ENCODE measurements around the gene PTPN23. TPM values are rescaled to one million over a fixed set of nuclear protein-coding genes. Genes with fewer than 3 reads are reported as not detected.

Gene PTPN23
- total RNA-seq, 4 donors from 2014 or later, result 26.9 to 199 (median 55.1) TPM

DNA sequence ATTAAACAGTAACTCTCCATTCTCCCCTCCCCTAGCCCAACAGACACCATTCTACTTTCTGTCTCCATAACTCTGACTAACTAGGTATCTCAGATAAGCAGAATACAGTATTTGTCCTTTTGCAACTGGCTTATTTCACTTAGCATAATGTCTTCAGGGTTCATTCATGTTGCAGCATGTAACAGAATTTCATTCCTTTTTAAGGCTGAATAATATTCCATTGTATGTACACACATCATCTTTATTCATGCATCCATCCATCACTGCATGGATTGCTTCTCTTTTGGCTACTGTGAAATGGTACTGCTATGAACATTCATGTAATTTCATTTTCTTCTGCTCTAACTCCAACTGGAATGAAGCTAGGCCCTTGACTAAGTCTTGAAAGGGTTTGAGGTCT, 2.0 kb upstream of the PTPN23 start:
- no peak for DNase-seq
- Histone ChIP-seq H3K4me3 (no peak overlapping the region), H3K36me3 (no peaks in the 10 kb centered on the region), H3K27me3 (no peaks in the 10 kb centered on the region), H3K9me3 (no peaks in the 10 kb centered on the region), H3K27ac (peak overlapping the region in 1 of 4 donors; percentile 93), H3K4me1 (peaks cover 9 to 31% (median 24%) of the 10 kb centered on the region in 4 donors)
- no peak for TF ChIP-seq POLR2AphosphoS5 (IDR thresholded peaks at IDR 0.05)
- TF ChIP-seq POLR2A (IDR thresholded peaks at IDR 0.05), result no peak
- TF ChIP-seq EP300 (IDR thresholded peaks at IDR 0.05; ENCODE audit: low read depth), result no peak
- TF ChIP-seq, protein P1, sequence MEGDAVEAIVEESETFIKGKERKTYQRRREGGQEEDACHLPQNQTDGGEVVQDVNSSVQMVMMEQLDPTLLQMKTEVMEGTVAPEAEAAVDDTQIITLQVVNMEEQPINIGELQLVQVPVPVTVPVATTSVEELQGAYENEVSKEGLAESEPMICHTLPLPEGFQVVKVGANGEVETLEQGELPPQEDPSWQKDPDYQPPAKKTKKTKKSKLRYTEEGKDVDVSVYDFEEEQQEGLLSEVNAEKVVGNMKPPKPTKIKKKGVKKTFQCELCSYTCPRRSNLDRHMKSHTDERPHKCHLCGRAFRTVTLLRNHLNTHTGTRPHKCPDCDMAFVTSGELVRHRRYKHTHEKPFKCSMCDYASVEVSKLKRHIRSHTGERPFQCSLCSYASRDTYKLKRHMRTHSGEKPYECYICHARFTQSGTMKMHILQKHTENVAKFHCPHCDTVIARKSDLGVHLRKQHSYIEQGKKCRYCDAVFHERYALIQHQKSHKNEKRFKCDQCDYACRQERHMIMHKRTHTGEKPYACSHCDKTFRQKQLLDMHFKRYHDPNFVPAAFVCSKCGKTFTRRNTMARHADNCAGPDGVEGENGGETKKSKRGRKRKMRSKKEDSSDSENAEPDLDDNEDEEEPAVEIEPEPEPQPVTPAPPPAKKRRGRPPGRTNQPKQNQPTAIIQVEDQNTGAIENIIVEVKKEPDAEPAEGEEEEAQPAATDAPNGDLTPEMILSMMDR (IDR thresholded peaks at IDR 0.05), result no peak
- intact Hi-C loops (cut with DNase I; ENCODE audit: low total_unique reads), result no loop called here
- in situ Hi-C loops (cut with MboI; ENCODE audit: low pct_ligation_motif_present in 1 of 4, low pct_unique_long_range_greater_than_20kb in 1 of 4, low sequenced_read_pairs in 3 of 4), result no loop called here

DNA sequence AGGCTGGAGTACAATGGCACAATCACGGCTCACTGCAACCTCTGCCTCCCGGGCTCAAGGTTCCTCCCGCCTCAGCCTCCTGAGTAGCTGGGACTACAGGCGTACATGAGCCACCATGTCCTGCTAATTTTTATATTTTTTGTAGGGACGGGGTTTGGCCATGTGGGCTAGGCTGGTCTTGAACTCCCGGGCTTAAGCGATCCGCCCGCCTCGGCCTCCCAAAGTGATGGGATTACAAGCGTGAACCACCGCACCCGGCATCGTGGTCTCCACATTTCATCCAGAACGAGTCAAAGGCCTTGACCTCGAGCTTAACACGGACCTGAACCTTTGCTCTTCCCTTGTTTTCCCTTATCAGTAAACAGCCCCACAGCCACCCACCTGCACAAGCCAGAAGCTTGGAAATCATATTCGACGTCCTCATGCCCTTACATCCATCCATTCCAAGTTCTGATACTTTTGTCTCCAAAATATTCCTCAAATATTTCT, 1.4 kb upstream of the PTPN23 start:
- DNase-seq, result peak; percentile 22
- intact Hi-C loops (cut with DNase I; ENCODE audit: low total_unique reads) (no loop called here), in situ Hi-C loops (cut with MboI; ENCODE audit: low pct_ligation_motif_present in 1 of 4, low pct_unique_long_range_greater_than_20kb in 1 of 4, low sequenced_read_pairs in 3 of 4) (no loop called here)
- Histone ChIP-seq H3K4me3 (peak overlapping the region in 3 of 4 donors; percentile 68 to 97 (median 81)), H3K36me3 (no peaks in the 10 kb centered on the region), H3K4me1 (peaks cover 9 to 31% (median 24%) of the 10 kb centered on the region in 4 donors), H3K9me3 (no peaks in the 10 kb centered on the region), H3K27me3 (no peaks in the 10 kb centered on the region), H3K27ac (peak overlapping the region; percentile 93 to 99 (median 98))
- WGBS, 2 donors (ENCODE audit: low coverage in 1 of 2), result 76 to 81% methylated on average over 10 to 19 of the region's 19 CpGs
- TF ChIP-seq EP300 (IDR thresholded peaks at IDR 0.05; ENCODE audit: low read depth), result no peak
- TF ChIP-seq, protein P1 (IDR thresholded peaks at IDR 0.05), result no peak
- TF ChIP-seq POLR2AphosphoS5 (IDR thresholded peaks at IDR 0.05), result no peak
- TF ChIP-seq POLR2A (IDR thresholded peaks at IDR 0.05), result no peak

DNA sequence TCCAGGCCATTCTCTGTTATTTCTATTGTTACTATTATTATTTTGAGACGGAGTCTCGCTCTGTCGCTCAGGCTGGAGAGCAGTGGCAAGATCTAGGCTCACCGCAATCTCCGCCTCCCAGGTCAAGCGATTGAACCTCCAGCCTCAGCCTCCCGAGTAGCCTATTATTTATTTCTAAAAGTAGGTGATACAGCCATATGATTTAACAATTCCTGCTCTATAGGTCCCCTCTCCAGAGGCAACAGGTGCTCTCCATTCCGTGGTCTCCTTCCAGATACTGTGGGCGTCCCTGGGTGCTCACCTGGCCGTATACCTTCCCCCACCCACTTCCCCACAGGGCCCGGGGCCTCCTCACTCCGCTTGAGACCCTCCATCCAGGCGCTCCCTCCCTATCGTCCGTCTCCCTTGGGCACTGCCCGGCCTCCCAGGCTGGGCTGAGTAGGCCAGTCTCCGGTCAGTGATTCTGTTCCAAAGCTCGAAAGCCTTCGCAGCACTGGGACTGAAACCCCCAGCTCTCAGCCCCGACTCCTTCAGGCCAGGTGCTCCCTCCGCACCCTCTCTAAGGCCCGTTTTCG, 708 bp upstream of the PTPN23 start:
- intact Hi-C loops (cut with DNase I; ENCODE audit: low total_unique reads) (no loop called here), in situ Hi-C loops (cut with MboI; ENCODE audit: low pct_ligation_motif_present in 1 of 4, low pct_unique_long_range_greater_than_20kb in 1 of 4, low sequenced_read_pairs in 3 of 4) (no loop called here)
- DNase-seq, result peak; percentile 20
- TF ChIP-seq POLR2AphosphoS5 (IDR thresholded peaks at IDR 0.05), result peak in 1 of 3 donors; percentile 38
- TF ChIP-seq, protein P1 (IDR thresholded peaks at IDR 0.05), result peak in 1 of 5 experiments; percentile 31
- TF ChIP-seq EP300 (IDR thresholded peaks at IDR 0.05; ENCODE audit: low read depth), result no peak
- Histone ChIP-seq H3K27me3 (no peaks in the 10 kb centered on the region), H3K4me3 (peak overlapping the region; percentile 54 to 97 (median 74)), H3K4me1 (peaks cover 9 to 31% (median 24%) of the 10 kb centered on the region in 4 donors), H3K9me3 (no peaks in the 10 kb centered on the region), H3K27ac (peak overlapping the region; percentile 93 to 99 (median 98)), H3K36me3 (no peaks in the 10 kb centered on the region)
- WGBS, 2 donors (ENCODE audit: low coverage in 1 of 2), result 9% methylated on average over 23 of the region's 23 CpGs; no CpG with 5 or more reads in 1 of the 2 donors

DNA sequence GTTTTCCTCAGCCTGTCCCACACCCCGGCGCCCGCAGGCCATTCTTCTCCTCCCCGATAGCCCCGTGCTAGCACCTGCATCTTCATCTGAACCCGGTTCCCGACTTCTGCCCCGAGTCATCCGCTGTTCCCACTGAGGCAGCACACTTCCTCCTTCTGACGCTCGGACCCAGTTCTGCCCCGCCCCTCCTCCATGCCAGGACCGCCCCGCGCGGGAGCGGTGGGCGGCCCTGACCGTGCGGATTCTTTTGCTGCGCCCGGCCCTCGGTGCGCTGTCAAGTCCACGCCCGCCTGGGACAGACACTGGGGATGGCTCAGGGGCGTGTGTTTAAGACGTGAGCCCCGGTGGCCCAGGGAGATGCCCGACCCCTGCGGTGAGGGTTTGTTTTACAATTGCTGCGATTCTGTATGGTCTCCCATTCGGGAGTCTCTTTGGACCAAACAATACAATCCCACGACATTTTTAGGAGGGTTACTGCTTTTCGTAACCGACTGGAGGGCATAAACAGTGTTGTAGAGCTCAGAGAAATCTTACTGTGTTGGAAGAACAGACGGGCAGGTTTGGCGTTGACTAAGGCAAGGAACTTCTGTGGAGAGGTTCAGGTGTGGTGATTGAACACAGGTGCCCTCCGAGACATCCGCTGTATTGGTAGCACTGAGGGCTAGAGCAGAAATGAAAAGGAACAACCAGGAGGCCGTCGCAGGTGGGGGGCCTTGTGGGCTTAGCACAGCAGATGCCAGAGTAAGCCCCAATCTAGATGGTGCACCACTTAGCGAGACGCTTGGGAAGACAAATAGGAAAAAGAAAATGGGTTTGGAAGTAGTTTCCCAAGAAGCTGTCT, 716 bp downstream of the PTPN23 start:
- H3K36me3 ChIP-seq, result no peaks in the 10 kb centered on the region
- H3K4me3 ChIP-seq, result peak overlapping the region; percentile 68 to 97 (median 88)
- in situ Hi-C loops (cut with MboI; ENCODE audit: low pct_ligation_motif_present in 1 of 4, low pct_unique_long_range_greater_than_20kb in 1 of 4, low sequenced_read_pairs in 3 of 4) (no loop called here), intact Hi-C loops (cut with DNase I; ENCODE audit: low total_unique reads) (no loop called here)
- H3K4me1 ChIP-seq, result peaks cover 9 to 37% (median 24%) of the 10 kb centered on the region in 4 donors
- no peaks in the 10 kb centered on the region for H3K27me3 ChIP-seq
- peak; percentile 91 for DNase-seq
- H3K9me3 ChIP-seq, result no peaks in the 10 kb centered on the region
- TF ChIP-seq POLR2A (IDR thresholded peaks at IDR 0.05), result no peak
- TF ChIP-seq, protein P1 (IDR thresholded peaks at IDR 0.05), result no peak
- no peak for TF ChIP-seq EP300 (IDR thresholded peaks at IDR 0.05; ENCODE audit: low read depth)
- TF ChIP-seq POLR2AphosphoS5 (IDR thresholded peaks at IDR 0.05), result peak in 1 of 3 donors; percentile 75
- H3K27ac ChIP-seq, result peak overlapping the region; percentile 93 to 99 (median 98)
- WGBS, 2 donors (ENCODE audit: low coverage in 1 of 2), result 6 to 45% methylated on average over 4 to 44 of the region's 44 CpGs
